ENCODE measurements around the gene SYTL4. TPM values are rescaled to one million over a fixed set of nuclear protein-coding genes. Genes with fewer than 3 reads are reported as not detected.

Gene SYTL4
- total RNA-seq, 3 donors from 2014 or later (not counting 1 experiment from before 2014, with no cell fraction given): 0.30 to 0.85 TPM; not detected in 1

DNA sequence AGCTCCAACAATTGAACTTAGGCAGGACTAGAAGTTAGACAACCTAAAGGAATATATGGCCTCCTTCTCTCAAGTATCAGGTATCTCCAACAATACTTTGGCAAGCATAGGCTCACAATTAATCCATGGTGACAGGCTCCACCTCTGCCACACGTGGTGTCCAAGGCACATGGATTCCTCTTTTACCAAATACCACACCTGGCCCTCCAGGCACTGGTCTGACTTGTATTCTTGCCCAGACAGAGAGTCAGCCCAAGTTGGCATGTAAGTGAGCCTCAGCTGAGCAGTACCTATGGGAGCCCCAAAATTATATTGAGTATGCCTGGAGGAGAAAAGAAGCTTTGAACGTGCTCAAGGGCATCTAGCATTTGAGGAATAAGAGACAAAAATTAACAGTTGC lies 68.3 kb downstream of the SYTL4 start:
- no peak for ATAC-seq

DNA sequence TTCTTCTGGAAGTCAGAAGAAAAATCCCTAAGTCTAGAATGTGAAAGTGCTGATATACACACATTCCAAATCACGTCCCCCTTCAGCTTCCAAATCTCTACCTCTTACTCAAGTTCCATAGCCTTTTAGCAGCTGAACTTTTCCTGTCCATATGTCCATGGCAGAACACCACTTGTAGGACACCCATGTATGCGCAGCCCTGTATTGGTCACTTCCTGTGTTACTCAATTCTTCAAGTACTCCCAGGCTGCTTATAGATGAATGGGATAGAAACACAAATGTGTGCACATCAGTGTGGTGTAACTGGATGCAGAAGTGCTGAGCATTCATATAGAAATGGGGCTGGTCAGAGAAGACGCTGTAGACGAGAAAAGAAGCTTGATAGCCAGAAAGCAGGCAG lies 69.1 kb downstream of the SYTL4 start:
- no peak for ATAC-seq
- H3K4me3 ChIP-seq (ENCODE audit: low read length): no peak overlapping the region
- no peaks in the 10 kb centered on the region for H3K9me3 Mint-ChIP-seq
- no peak overlapping the region for H3K27ac Mint-ChIP-seq
- peaks cover 0 to 22% of the 10 kb centered on the region in 2 donors for H3K27me3 Mint-ChIP-seq (ENCODE audit: low read depth in 2 of 2)
- H3K4me3 Mint-ChIP-seq: no peak overlapping the region
- intact Hi-C loops (cut with micrococcal nuclease): no loop called here
- no peaks in the 10 kb centered on the region for H3K9me3 ChIP-seq (ENCODE audit: control insufficient read depth, insufficient read depth, low read length)
- DNase-seq: no peak
- no peaks in the 10 kb centered on the region for H3K4me1 Mint-ChIP-seq
- no peaks in the 10 kb centered on the region for H3K36me3 ChIP-seq (ENCODE audit: control insufficient read depth, insufficient read depth, low read length)
- 95% methylated on average over 3 of the region's 4 CpGs for WGBS (ENCODE audit: insufficient coverage)
- no peaks in the 10 kb centered on the region for H3K27me3 ChIP-seq (ENCODE audit: control insufficient read depth, insufficient read depth, low read length)
- H3K27ac ChIP-seq (ENCODE audit: low read length): no peak overlapping the region
- no peaks in the 10 kb centered on the region for H3K4me1 ChIP-seq (ENCODE audit: control insufficient read depth, insufficient read depth, low read length)
- no peaks in the 10 kb centered on the region for H3K36me3 Mint-ChIP-seq
- TF ChIP-seq, protein P1, sequence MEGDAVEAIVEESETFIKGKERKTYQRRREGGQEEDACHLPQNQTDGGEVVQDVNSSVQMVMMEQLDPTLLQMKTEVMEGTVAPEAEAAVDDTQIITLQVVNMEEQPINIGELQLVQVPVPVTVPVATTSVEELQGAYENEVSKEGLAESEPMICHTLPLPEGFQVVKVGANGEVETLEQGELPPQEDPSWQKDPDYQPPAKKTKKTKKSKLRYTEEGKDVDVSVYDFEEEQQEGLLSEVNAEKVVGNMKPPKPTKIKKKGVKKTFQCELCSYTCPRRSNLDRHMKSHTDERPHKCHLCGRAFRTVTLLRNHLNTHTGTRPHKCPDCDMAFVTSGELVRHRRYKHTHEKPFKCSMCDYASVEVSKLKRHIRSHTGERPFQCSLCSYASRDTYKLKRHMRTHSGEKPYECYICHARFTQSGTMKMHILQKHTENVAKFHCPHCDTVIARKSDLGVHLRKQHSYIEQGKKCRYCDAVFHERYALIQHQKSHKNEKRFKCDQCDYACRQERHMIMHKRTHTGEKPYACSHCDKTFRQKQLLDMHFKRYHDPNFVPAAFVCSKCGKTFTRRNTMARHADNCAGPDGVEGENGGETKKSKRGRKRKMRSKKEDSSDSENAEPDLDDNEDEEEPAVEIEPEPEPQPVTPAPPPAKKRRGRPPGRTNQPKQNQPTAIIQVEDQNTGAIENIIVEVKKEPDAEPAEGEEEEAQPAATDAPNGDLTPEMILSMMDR (IDR thresholded peaks at IDR 0.05): no peak

More for the DNA sequence above, 68.3 kb downstream of the SYTL4 start:
- H3K4me3 ChIP-seq (ENCODE audit: low read length): no peak overlapping the region
- H3K36me3 ChIP-seq (ENCODE audit: control insufficient read depth, insufficient read depth, low read length): no peaks in the 10 kb centered on the region
- 57% methylated on average over 1 of the region's 2 CpGs for WGBS (ENCODE audit: insufficient coverage)
- DNase-seq: no peak
- H3K4me1 ChIP-seq (ENCODE audit: control insufficient read depth, insufficient read depth, low read length): no peaks in the 10 kb centered on the region
- H3K27me3 ChIP-seq (ENCODE audit: control insufficient read depth, insufficient read depth, low read length): no peaks in the 10 kb centered on the region
- TF ChIP-seq, protein P1 (IDR thresholded peaks at IDR 0.05): no peak
- H3K9me3 ChIP-seq (ENCODE audit: control insufficient read depth, insufficient read depth, low read length): no peaks in the 10 kb centered on the region
- H3K27ac ChIP-seq (ENCODE audit: low read length): no peak overlapping the region
- intact Hi-C loops (cut with micrococcal nuclease): no loop called here
- Mint-ChIP-seq H3K27ac (no peak overlapping the region), H3K4me1 (no peaks in the 10 kb centered on the region), H3K4me3 (no peak overlapping the region), H3K9me3 (no peaks in the 10 kb centered on the region), H3K36me3 (no peaks in the 10 kb centered on the region), H3K27me3 (ENCODE audit: low read depth in 2 of 2) (peaks cover 2 to 18% of the 10 kb centered on the region in 2 donors)

DNA sequence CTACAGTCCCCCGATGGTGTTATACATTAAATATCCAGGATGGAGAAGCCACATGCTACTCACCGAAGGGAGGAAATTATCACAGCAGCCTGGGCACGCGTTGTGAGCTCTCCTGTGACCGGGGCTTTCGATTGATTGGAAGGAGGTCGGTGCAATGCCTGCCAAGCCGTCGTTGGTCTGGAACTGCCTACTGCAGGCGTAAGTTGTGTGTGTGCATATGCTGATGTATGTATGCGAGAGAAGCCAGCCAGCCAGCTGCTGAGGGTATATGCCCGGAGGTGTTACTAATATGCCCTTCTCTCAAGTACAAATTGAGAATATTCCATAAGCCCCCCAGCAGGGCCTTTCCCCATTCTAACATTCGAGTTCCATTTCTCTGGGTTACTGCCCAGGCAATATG lies 69.8 kb downstream of the SYTL4 start:
- Histone ChIP-seq H3K36me3 (ENCODE audit: control insufficient read depth, insufficient read depth, low read length) (no peaks in the 10 kb centered on the region), H3K27me3 (ENCODE audit: control insufficient read depth, insufficient read depth, low read length) (no peaks in the 10 kb centered on the region), H3K27ac (ENCODE audit: low read length) (no peak overlapping the region), H3K9me3 (ENCODE audit: control insufficient read depth, insufficient read depth, low read length) (no peaks in the 10 kb centered on the region), H3K4me3 (ENCODE audit: low read length) (no peak overlapping the region), H3K4me1 (ENCODE audit: control insufficient read depth, insufficient read depth, low read length) (no peaks in the 10 kb centered on the region)
- TF ChIP-seq, protein P1 (IDR thresholded peaks at IDR 0.05): no peak
- H3K4me1 Mint-ChIP-seq: no peaks in the 10 kb centered on the region
- H3K36me3 Mint-ChIP-seq: no peaks in the 10 kb centered on the region
- 91% methylated on average over 12 of the region's 13 CpGs for WGBS (ENCODE audit: insufficient coverage)
- DNase-seq (no peak), ATAC-seq (no peak)
- no peak overlapping the region for H3K27ac Mint-ChIP-seq
- intact Hi-C loops (cut with micrococcal nuclease): no loop called here
- no peak overlapping the region for H3K4me3 Mint-ChIP-seq
- H3K9me3 Mint-ChIP-seq: no peaks in the 10 kb centered on the region
- peaks cover 0 to 26% of the 10 kb centered on the region in 2 donors for H3K27me3 Mint-ChIP-seq (ENCODE audit: low read depth in 2 of 2)

- H3K27me3 ChIP-seq (ENCODE audit: control insufficient read depth, insufficient read depth, low read length): no peaks in the 10 kb centered on the region
- intact Hi-C loops (cut with micrococcal nuclease): no loop called here
- WGBS (ENCODE audit: insufficient coverage): 93% methylated on average over 2 of the region's 4 CpGs
Observed at GRCh38 chrX:100659431-100660137, 72.3 kb downstream of the SYTL4 start.

More at GRCh38 chrX:100659431-100660137, 72.3 kb downstream of the SYTL4 start:
- H3K4me3 ChIP-seq (ENCODE audit: low read length): no peak overlapping the region
- ATAC-seq: no peak
- Mint-ChIP-seq H3K27me3 (ENCODE audit: low read depth in 2 of 2) (peaks cover 0 to 18% of the 10 kb centered on the region in 2 donors), H3K9me3 (no peaks in the 10 kb centered on the region), H3K4me3 (no peak overlapping the region), H3K36me3 (no peaks in the 10 kb centered on the region), H3K4me1 (no peaks in the 10 kb centered on the region), H3K27ac (no peak overlapping the region)
- DNase-seq: no peak
- no peaks in the 10 kb centered on the region for H3K36me3 ChIP-seq (ENCODE audit: control insufficient read depth, insufficient read depth, low read length)
- H3K4me1 ChIP-seq (ENCODE audit: control insufficient read depth, insufficient read depth, low read length): no peaks in the 10 kb centered on the region
- TF ChIP-seq, protein P1 (IDR thresholded peaks at IDR 0.05): no peak
- H3K27ac ChIP-seq (ENCODE audit: low read length): no peak overlapping the region
- no peaks in the 10 kb centered on the region for H3K9me3 ChIP-seq (ENCODE audit: control insufficient read depth, insufficient read depth, low read length)
